ENCODE measurements around the gene SLC25A25. TPM values are rescaled to one million over a fixed set of nuclear protein-coding genes. Genes with fewer than 3 reads are reported as not detected.

Gene SLC25A25
- total and polyA plus RNA-seq, 9 of the 15 experiments (the other 6 are each of a cell fraction or from before 2014, with no cell fraction given) = 0.07 to 35.9 (median 23.2) TPM

DNA sequence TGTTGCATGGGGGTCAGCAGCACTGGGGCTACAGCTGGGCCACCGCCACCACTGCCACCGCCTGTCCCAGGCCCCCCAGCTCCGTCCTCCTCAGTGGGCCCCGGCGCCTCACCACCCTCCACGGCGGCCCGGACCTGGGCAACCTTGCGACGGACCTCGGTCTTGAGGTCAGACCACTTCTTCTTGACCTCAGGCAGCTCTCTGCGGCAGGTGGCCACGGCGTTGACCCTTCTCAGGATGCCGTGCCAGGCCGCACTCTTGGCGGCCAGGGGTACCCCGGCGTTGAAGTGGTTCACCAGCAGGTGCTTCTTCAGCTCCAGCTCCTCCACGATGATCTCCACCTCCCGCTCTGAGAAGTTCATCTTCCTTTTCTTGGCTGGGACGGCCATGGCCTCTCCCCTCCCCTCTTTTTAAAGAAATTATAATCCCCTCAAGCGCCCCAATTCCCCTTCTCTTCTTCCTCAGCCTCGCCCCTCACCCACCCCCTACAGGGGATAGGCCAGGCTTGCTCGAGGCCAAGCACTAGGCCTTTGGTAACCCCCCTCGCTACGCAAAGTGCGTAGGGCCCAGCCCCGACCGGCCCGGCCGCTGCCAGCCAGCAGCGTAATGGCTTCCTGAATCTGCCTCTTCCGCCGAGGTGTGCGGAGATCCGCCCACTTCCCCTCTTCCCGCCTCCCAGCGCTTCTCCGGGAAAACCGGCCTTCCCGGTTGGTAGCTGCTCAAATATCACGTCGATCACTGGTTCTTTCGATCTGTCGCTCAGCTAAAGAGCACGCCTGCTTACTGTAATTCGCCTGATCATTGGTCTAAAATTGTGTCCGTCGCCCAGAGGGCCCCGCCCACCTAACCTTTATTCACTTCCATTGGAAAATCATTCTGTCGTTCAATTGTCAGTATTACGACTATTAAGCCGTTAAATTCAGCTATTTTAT lies 1.1 kb upstream of the SLC25A25 start, which contains the start of gene NAIF1 (continued):
- TF ChIP-seq, protein P1, sequence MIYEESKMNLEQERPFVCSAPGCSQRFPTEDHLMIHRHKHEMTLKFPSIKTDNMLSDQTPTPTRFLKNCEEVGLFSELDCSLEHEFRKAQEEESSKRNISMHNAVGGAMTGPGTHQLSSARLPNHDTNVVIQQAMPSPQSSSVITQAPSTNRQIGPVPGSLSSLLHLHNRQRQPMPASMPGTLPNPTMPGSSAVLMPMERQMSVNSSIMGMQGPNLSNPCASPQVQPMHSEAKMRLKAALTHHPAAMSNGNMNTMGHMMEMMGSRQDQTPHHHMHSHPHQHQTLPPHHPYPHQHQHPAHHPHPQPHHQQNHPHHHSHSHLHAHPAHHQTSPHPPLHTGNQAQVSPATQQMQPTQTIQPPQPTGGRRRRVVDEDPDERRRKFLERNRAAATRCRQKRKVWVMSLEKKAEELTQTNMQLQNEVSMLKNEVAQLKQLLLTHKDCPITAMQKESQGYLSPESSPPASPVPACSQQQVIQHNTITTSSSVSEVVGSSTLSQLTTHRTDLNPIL (CRISPR knock-in tag; IDR thresholded peaks at IDR 0.05) = no peak
- TF ChIP-seq, protein P2, sequence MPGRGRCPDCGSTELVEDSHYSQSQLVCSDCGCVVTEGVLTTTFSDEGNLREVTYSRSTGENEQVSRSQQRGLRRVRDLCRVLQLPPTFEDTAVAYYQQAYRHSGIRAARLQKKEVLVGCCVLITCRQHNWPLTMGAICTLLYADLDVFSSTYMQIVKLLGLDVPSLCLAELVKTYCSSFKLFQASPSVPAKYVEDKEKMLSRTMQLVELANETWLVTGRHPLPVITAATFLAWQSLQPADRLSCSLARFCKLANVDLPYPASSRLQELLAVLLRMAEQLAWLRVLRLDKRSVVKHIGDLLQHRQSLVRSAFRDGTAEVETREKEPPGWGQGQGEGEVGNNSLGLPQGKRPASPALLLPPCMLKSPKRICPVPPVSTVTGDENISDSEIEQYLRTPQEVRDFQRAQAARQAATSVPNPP (IDR thresholded peaks at IDR 0.05; ENCODE audit: borderline replicate concordance, insufficient read depth, insufficient read length) = no peak
- no peak for TF ChIP-seq STAT5A (IDR thresholded peaks at IDR 0.05; ENCODE audit: borderline replicate concordance, low read length)
- TF ChIP-seq ILF3 (IDR thresholded peaks at IDR 0.05; ENCODE audit: borderline replicate concordance) = no peak
- TF ChIP-seq XRCC5 (IDR thresholded peaks at IDR 0.05; ENCODE audit: low read depth, low read length) = no peak
- TF ChIP-seq CBX3 (IDR thresholded peaks at IDR 0.05; ENCODE audit: borderline replicate concordance in 1 of 2, low read length in 2 of 2) = no peak; a peak in 1 of 3 replicates
- TF ChIP-seq PHF8 (IDR thresholded peaks at IDR 0.05; ENCODE audit: borderline replicate concordance, low read length) = peak; percentile 47; the same call in 1 of the 2 replicates
- no peak for TF ChIP-seq KAT2B (IDR thresholded peaks at IDR 0.05; ENCODE audit: low read depth, low read length)
- no peak for TF ChIP-seq PHF20 (IDR thresholded peaks at IDR 0.05; ENCODE audit: partially characterized antibody)
- no peak for TF ChIP-seq ZNF584 (CRISPR knock-in tag; IDR thresholded peaks at IDR 0.05; ENCODE audit: low read depth)
- TF ChIP-seq NR2C1 (IDR thresholded peaks at IDR 0.05) = no peak
- no peak for TF ChIP-seq NR2C1 (tag; IDR thresholded peaks at IDR 0.05)
- TF ChIP-seq, protein P3, sequence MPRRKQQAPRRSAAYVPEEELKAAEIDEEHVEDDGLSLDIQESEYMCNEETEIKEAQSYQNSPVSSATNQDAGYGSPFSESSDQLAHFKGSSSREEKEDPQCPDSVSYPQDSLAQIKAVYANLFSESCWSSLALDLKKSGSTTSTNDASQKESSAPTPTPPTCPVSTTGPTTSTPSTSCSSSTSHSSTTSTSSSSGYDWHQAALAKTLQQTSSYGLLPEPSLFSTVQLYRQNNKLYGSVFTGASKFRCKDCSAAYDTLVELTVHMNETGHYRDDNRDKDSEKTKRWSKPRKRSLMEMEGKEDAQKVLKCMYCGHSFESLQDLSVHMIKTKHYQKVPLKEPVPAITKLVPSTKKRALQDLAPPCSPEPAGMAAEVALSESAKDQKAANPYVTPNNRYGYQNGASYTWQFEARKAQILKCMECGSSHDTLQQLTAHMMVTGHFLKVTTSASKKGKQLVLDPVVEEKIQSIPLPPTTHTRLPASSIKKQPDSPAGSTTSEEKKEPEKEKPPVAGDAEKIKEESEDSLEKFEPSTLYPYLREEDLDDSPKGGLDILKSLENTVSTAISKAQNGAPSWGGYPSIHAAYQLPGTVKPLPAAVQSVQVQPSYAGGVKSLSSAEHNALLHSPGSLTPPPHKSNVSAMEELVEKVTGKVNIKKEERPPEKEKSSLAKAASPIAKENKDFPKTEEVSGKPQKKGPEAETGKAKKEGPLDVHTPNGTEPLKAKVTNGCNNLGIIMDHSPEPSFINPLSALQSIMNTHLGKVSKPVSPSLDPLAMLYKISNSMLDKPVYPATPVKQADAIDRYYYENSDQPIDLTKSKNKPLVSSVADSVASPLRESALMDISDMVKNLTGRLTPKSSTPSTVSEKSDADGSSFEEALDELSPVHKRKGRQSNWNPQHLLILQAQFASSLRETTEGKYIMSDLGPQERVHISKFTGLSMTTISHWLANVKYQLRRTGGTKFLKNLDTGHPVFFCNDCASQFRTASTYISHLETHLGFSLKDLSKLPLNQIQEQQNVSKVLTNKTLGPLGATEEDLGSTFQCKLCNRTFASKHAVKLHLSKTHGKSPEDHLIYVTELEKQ (CRISPR knock-in tag; IDR thresholded peaks at IDR 0.05) = 0 out of 2 replicates have a peak, but pooled peaks have one; percentile 17
- TF ChIP-seq GTF2A2 (tag; IDR thresholded peaks at IDR 0.05) = no peak; the same call in 1 of the 2 replicates
- TF ChIP-seq, protein P4, sequence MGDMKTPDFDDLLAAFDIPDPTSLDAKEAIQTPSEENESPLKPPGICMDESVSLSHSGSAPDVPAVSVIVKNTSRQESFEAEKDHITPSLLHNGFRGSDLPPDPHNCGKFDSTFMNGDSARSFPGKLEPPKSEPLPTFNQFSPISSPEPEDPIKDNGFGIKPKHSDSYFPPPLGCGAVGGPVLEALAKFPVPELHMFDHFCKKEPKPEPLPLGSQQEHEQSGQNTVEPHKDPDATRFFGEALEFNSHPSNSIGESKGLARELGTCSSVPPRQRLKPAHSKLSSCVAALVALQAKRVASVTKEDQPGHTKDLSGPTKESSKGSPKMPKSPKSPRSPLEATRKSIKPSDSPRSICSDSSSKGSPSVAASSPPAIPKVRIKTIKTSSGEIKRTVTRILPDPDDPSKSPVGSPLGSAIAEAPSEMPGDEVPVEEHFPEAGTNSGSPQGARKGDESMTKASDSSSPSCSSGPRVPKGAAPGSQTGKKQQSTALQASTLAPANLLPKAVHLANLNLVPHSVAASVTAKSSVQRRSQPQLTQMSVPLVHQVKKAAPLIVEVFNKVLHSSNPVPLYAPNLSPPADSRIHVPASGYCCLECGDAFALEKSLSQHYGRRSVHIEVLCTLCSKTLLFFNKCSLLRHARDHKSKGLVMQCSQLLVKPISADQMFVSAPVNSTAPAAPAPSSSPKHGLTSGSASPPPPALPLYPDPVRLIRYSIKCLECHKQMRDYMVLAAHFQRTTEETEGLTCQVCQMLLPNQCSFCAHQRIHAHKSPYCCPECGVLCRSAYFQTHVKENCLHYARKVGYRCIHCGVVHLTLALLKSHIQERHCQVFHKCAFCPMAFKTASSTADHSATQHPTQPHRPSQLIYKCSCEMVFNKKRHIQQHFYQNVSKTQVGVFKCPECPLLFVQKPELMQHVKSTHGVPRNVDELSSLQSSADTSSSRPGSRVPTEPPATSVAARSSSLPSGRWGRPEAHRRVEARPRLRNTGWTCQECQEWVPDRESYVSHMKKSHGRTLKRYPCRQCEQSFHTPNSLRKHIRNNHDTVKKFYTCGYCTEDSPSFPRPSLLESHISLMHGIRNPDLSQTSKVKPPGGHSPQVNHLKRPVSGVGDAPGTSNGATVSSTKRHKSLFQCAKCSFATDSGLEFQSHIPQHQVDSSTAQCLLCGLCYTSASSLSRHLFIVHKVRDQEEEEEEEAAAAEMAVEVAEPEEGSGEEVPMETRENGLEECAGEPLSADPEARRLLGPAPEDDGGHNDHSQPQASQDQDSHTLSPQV (IDR thresholded peaks at IDR 0.05) = no peak
- no peak for TF ChIP-seq CHCHD3 (CRISPR knock-in tag; IDR thresholded peaks at IDR 0.05)
- no peak for TF ChIP-seq ZNF75A (CRISPR knock-in tag; IDR thresholded peaks at IDR 0.05)
